OCI-LY3 (cell line): ENCODE results near the gene FBXL4.

Experiments
- H2AFZ ChIP-seq: fragments of 200-600, 300-600 bp; shearing (Covaris generic); 2 replicates; pipeline ENCODE4 v1.6.0; 2014; ENCODE audit warnings: antibody characterized with exemption, low read depth, low read length
- H3K27ac ChIP-seq: fragments of 200-600, 300-600 bp; sonication (generic); 2 replicates; pipeline ENCODE4 v1.5.1; 2014; ENCODE audit warnings: mild to moderate bottlenecking, low read length, moderate library complexity, mixed read lengths
- H3K27me3 ChIP-seq: fragments of 200-600, 300-600 bp; sonication (generic); 2 replicates; pipeline ENCODE4 v1.6.1; 2014; ENCODE audit warnings: low read depth, low read length, mixed read lengths
- H3K36me3 ChIP-seq: fragments of 200-600, 300-600 bp; sonication (generic); replicated peaks from 2 replicates; pipeline ENCODE3; 2014; ENCODE audit warnings: low read depth, low read length, mixed read lengths
- H3K4me1 ChIP-seq: fragments of 300-600, 200-600 bp; sonication (generic); 2 replicates; pipeline ENCODE4 v1.6.1; 2014; ENCODE audit warnings: low read length, mixed read lengths
- H3K4me2 ChIP-seq: fragments of 200-600, 300-600 bp; sonication (generic); 2 replicates; pipeline ENCODE4 v1.6.1; 2014; ENCODE audit warnings: low read length, mixed read lengths
- H3K4me3 ChIP-seq: fragments of 300-600, 200-600 bp; sonication (generic); 2 replicates; pipeline ENCODE4 v1.5.1; 2014; ENCODE audit warnings: antibody characterized with exemption, mild to moderate bottlenecking, low read length, moderate library complexity
- H3K79me2 ChIP-seq: fragments of 300-600, 200-600 bp; shearing (Covaris generic); 2 replicates; pipeline ENCODE4 v1.6.1; 2014; ENCODE audit warnings: mild to moderate bottlenecking, low read length, mixed read lengths
- H3K9ac ChIP-seq: fragments of 300-600, 200-600 bp; shearing (Covaris generic); 2 replicates; pipeline ENCODE4 v1.6.0; 2014; ENCODE audit warnings: mild to moderate bottlenecking, low read length, moderate library complexity
- H3K9me3 ChIP-seq: fragments of 200-600, 300-600 bp; shearing (Covaris generic); 2 replicates; pipeline ENCODE4 v1.6.1; 2014; ENCODE audit warnings: low read length, mixed read lengths; ENCODE audit not compliant: insufficient read depth
- H4K20me1 ChIP-seq: fragments of 200-600, 300-600 bp; sonication (generic); 2 replicates; pipeline ENCODE4 v1.6.1; 2016; ENCODE audit warnings: low read length, mixed read lengths; ENCODE audit not compliant: insufficient read depth
- EZH2phosphoT487 ChIP-seq: fragments of 200-600 bp; shearing (Covaris generic); IDR thresholded peaks from 2 replicates; pipeline ENCODE4 v1.6.1; 2018; ENCODE audit warnings: antibody characterized with exemption, mixed run types, low read depth
- TF ChIP-seq, protein P1 (sequence below): fragments of 200-600, 300-600 bp; sonication (generic); IDR thresholded peaks from 2 replicates; pipeline ENCODE4 v1.5.1; 2014; ENCODE audit warnings: antibody characterized with exemption, low read length, low read depth

Gene FBXL4

DNA sequence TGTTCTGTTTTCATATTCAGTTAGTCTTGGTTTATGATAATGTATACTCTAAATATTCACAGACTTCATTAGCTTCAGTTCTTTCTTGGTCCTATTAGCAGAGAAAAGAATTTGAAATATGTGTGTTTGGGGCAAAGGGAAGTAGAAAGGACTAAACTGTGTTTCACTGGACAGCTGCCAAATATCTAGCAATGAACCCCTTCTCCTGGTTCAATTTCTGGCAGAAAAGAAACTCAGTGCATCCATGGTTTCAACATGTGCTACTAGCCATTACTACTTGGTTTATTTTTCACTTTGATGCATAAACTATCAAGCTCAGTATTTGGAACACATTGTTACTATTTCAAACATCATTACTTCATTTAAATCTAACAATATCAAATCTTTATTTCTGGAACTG lies 43.6 kb downstream of the FBXL4 start:
- H3K4me1 ChIP-seq: peaks cover under 1% of the 10 kb centered on the region; the same call in 1 of the 2 replicates
- H2AFZ ChIP-seq: no peak overlapping the region
- no peak overlapping the region for H3K4me3 ChIP-seq
- no peaks in the 10 kb centered on the region for H3K9me3 ChIP-seq
- H3K27ac ChIP-seq: no peak overlapping the region
- peaks cover 2% of the 10 kb centered on the region for H3K36me3 ChIP-seq
- no peak overlapping the region for H3K9ac ChIP-seq
- H3K79me2 ChIP-seq: no peaks in the 10 kb centered on the region
- no peak overlapping the region for H3K4me2 ChIP-seq
- TF ChIP-seq, protein P1, sequence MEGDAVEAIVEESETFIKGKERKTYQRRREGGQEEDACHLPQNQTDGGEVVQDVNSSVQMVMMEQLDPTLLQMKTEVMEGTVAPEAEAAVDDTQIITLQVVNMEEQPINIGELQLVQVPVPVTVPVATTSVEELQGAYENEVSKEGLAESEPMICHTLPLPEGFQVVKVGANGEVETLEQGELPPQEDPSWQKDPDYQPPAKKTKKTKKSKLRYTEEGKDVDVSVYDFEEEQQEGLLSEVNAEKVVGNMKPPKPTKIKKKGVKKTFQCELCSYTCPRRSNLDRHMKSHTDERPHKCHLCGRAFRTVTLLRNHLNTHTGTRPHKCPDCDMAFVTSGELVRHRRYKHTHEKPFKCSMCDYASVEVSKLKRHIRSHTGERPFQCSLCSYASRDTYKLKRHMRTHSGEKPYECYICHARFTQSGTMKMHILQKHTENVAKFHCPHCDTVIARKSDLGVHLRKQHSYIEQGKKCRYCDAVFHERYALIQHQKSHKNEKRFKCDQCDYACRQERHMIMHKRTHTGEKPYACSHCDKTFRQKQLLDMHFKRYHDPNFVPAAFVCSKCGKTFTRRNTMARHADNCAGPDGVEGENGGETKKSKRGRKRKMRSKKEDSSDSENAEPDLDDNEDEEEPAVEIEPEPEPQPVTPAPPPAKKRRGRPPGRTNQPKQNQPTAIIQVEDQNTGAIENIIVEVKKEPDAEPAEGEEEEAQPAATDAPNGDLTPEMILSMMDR: no peak
- no peak for TF ChIP-seq EZH2phosphoT487
- no peaks in the 10 kb centered on the region for H4K20me1 ChIP-seq
- no peaks in the 10 kb centered on the region for H3K27me3 ChIP-seq

DNA sequence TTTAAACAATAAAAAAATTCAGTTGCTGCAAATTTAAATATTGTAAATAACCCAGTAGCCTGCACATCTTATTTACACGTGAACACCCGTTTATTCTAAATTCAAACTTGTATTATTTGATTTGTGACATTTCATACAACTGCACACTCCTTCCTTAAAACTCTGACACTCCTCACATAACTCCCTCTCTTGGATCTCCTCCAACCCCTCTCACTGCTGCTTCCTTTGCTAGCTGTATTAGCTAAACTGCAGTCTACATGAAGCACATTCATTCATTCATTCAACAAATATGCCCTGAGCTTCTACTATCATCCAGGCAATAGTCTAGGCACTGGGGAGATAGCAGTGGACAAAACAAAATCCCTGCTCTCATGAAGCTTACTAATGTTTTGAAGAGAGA lies 47.0 kb downstream of the FBXL4 start:
- Histone ChIP-seq H3K9ac (no peak overlapping the region), H3K27ac (no peak overlapping the region), H3K9me3 (no peaks in the 10 kb centered on the region), H2AFZ (no peak overlapping the region), H3K4me1 (no peaks in the 10 kb centered on the region), H3K36me3 (peaks cover 9% of the 10 kb centered on the region), H3K27me3 (no peaks in the 10 kb centered on the region), H4K20me1 (no peaks in the 10 kb centered on the region), H3K79me2 (no peaks in the 10 kb centered on the region), H3K4me2 (no peak overlapping the region), H3K4me3 (no peak overlapping the region)
- TF ChIP-seq, protein P1: no peak
- TF ChIP-seq EZH2phosphoT487: no peak

DNA sequence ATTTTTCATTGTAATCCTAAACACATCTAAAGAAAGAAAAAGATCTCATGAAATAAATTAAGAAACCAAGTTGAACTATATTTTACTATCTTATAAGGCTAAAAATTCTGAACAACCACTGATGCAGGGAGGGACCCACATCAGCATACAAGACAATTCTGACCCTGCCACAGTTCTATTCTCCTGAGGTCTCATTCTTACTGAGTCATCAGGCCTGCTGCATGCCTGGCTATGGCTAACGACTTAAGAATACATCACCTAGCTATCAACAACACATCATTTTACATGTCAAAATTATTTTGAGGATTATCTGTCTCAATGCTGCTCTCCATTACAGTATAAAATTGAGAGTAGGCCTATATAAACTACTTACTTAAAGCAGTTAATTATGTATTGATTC lies 52.9 kb downstream of the FBXL4 start:
- Histone ChIP-seq H3K36me3 (peaks cover 9% of the 10 kb centered on the region), H3K4me2 (no peak overlapping the region), H3K9ac (no peak overlapping the region), H3K9me3 (no peaks in the 10 kb centered on the region), H3K27me3 (no peaks in the 10 kb centered on the region), H3K4me1 (no peaks in the 10 kb centered on the region), H3K4me3 (no peak overlapping the region), H2AFZ (no peak overlapping the region), H3K27ac (no peak overlapping the region), H4K20me1 (no peaks in the 10 kb centered on the region), H3K79me2 (no peaks in the 10 kb centered on the region)
- no peak for TF ChIP-seq EZH2phosphoT487
- TF ChIP-seq, protein P1: no peak

DNA sequence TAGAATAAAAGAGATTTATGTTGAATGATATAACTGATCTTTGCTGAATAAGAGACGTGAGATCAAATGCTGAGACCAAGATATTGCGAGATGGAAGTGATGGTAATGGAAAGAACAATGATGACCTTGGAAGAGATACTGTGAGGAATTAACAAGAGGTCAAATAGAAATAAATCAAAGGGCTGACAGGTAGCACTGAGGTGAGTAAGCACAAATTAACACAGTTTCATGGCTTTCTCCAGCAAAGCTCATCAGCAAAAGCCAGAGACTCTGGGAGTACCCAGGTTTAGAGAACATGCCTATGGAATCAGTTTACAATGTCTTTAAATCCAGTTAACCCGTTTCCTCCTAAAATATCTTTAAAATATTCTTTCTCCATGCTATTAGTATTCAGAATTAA lies 60.1 kb downstream of the FBXL4 start:
- Histone ChIP-seq H2AFZ (no peak overlapping the region), H3K27me3 (no peaks in the 10 kb centered on the region), H3K27ac (no peak overlapping the region), H3K36me3 (no peaks in the 10 kb centered on the region), H4K20me1 (no peaks in the 10 kb centered on the region; the same call in 1 of the 2 replicates), H3K9ac (no peak overlapping the region), H3K4me3 (no peak overlapping the region), H3K9me3 (no peaks in the 10 kb centered on the region), H3K4me2 (no peak overlapping the region), H3K79me2 (no peaks in the 10 kb centered on the region), H3K4me1 (no peaks in the 10 kb centered on the region)
- no peak for TF ChIP-seq EZH2phosphoT487
- TF ChIP-seq, protein P1: no peak
